H1 (cell line): ENCODE results near the gene FRRS1L. TPM values are rescaled to one million over a fixed set of nuclear protein-coding genes. Genes with fewer than 3 reads are reported as not detected.

ENCODE experiments used
- CTCF ChIA-PET: fragments of 300-600 bp; sonication (Branson Sonifier 250); formaldehyde crosslinking; loops from one replicate; lab custom pipeline; 2021; ENCODE audit not compliant: partially characterized antibody; lab: Charles Lee
- POLR2A ChIA-PET: fragments of 300-600 bp; sonication (Branson Sonifier 250); formaldehyde crosslinking; loops from one replicate; lab custom pipeline; 2021; ENCODE audit warnings: inconsistent platforms; ENCODE audit not compliant: partially characterized antibody; lab: Charles Lee
- DNase-seq, 2 experiments: peaks; one replicate each; pipeline versions ENCODE4 v3.0.0 to v3.0.0-alpha.2; 2010 to 2022; ENCODE audit warnings: low spot score in 2 of 2, low read depth in 1 of 2, mixed read lengths in 1 of 2
- FAIRE-seq: peaks from 2 replicates; lab custom pipeline; 2011; peaks lifted over from hg19 to GRCh38; lab: Jason Lieb, UNC
- H2AFZ ChIP-seq: 2 replicates; pipeline ENCODE4 v1.8.1; 2012; ENCODE audit warnings: low read length, inconsistent platforms
- H2AK5ac ChIP-seq: 2 replicates; pipeline ENCODE4 v1.6.1; 2013; ENCODE audit warnings: low read depth, low read length
- H2BK120ac ChIP-seq: replicated peaks from 2 replicates; pipeline ENCODE3; 2013; ENCODE audit warnings: low read depth, low read length, inconsistent platforms
- H2BK12ac ChIP-seq: 2 replicates; pipeline ENCODE4 v1.6.1; 2013; ENCODE audit warnings: low read depth, low read length
- H2BK15ac ChIP-seq: 2 replicates; pipeline ENCODE4 v1.6.1; 2013; ENCODE audit warnings: low read length
- H2BK20ac ChIP-seq: 2 replicates; pipeline ENCODE4 v1.6.1; 2013; ENCODE audit warnings: low read length
- H2BK5ac ChIP-seq: 2 replicates; pipeline ENCODE4 v1.6.1; 2013; ENCODE audit warnings: low read depth, low read length
- H3K14ac ChIP-seq: 2 replicates; pipeline ENCODE4 v1.6.1; 2013; ENCODE audit warnings: inconsistent platforms; ENCODE audit not compliant: insufficient read length
- H3K18ac ChIP-seq: 2 replicates; pipeline ENCODE4 v1.6.1; 2013; ENCODE audit warnings: low read length; ENCODE audit errors: extremely low read depth
- H3K23ac ChIP-seq: 2 replicates; pipeline ENCODE4 v1.6.1; 2013; ENCODE audit warnings: inconsistent platforms; ENCODE audit not compliant: insufficient read length
- H3K23me2 ChIP-seq: 2 replicates; pipeline ENCODE4 v1.6.1; 2013; ENCODE audit warnings: low read depth, low read length
- H3K27ac ChIP-seq: 2 replicates; pipeline ENCODE4 v1.6.1; 2011; ENCODE audit warnings: low read depth, low read length, inconsistent platforms
- H3K27me3 ChIP-seq, 4 experiments: replicated peaks in 1 of 4; 1 replicate in 1 of 4; 2 replicates in 3 of 4; pipeline versions ENCODE4 v1.6.1 to v1.8.1; 2011 to 2013; ENCODE audit warnings: low read length in 3 of 4, mild to moderate bottlenecking in 3 of 4, inconsistent platforms in 2 of 4, mixed read lengths in 2 of 4, moderate library complexity in 1 of 4; ENCODE audit not compliant: control insufficient read depth in 3 of 4, insufficient read depth in 3 of 4; ENCODE audit errors: extremely low read depth in 1 of 4
- H3K36me3 ChIP-seq, 4 experiments: 2 replicates each; pipeline versions ENCODE4 v1.6.1 to v1.8.1; 2011 to 2013; ENCODE audit warnings: mild to moderate bottlenecking in 4 of 4, low read length in 3 of 4, moderate library complexity in 2 of 4, control low read depth in 1 of 4, inconsistent platforms in 1 of 4; ENCODE audit not compliant: insufficient read depth in 4 of 4, control insufficient read depth in 2 of 4
- H3K4ac ChIP-seq: replicated peaks from 2 replicates; pipeline ENCODE3; 2013; ENCODE audit warnings: low read length, low read depth, mixed read lengths, inconsistent platforms; ENCODE audit not compliant: insufficient read length
- H3K4me1 ChIP-seq, 4 experiments: replicated peaks in 1 of 4; 1 replicate in 1 of 4; 2 replicates in 3 of 4; pipeline versions ENCODE4 v1.6.1 to v1.8.1; 2011 to 2013; ENCODE audit warnings: low read length in 3 of 4, inconsistent platforms in 2 of 4, mixed read lengths in 1 of 4; ENCODE audit not compliant: insufficient read depth in 4 of 4, control insufficient read depth in 3 of 4
- H3K4me2 ChIP-seq, 2 experiments: 2 replicates each; pipeline versions ENCODE4 v1.6.1 to v1.8.1; 2011 to 2013; ENCODE audit warnings: low read depth in 2 of 2, low read length in 2 of 2, control low read depth in 1 of 2, inconsistent platforms in 1 of 2, mild to moderate bottlenecking in 1 of 2; ENCODE audit not compliant: insufficient read depth in 1 of 2
- H3K4me3 ChIP-seq, 4 experiments: fragments of 200-600, 300-600 bp in 1 of 4; sonication (generic), shearing (Covaris generic), sonication (Bioruptor Twin) in 1 of 4; 2 replicates each; pipeline versions ENCODE4 v1.5.1 to v1.8.1; 2011 to 2016; ENCODE audit warnings: low read length in 4 of 4, low read depth in 3 of 4, control low read depth in 2 of 4, inconsistent platforms in 2 of 4, mild to moderate bottlenecking in 2 of 4, mixed read lengths in 1 of 4, moderate library complexity in 1 of 4; ENCODE audit not compliant: insufficient read depth in 2 of 4; ENCODE audit errors: extremely low read depth in 1 of 4
- H3K56ac ChIP-seq: replicated peaks from 2 replicates; pipeline ENCODE3; 2013; ENCODE audit warnings: low read depth, mild to moderate bottlenecking, mixed read lengths, low read length, inconsistent platforms; ENCODE audit not compliant: insufficient read length
- H3K79me1 ChIP-seq: 2 replicates; pipeline ENCODE4 v1.6.1; 2013; ENCODE audit warnings: low read depth, low read length, control low read depth
- H3K79me2 ChIP-seq, 2 experiments: 2 replicates each; pipeline versions ENCODE4 v1.6.1 to v1.8.1; 2012 to 2013; ENCODE audit warnings: low read length in 2 of 2, mild to moderate bottlenecking in 2 of 2, inconsistent platforms in 1 of 2; ENCODE audit not compliant: insufficient read depth in 2 of 2, control insufficient read depth in 1 of 2
- H3K9ac ChIP-seq, 4 experiments: replicated peaks in 1 of 4; 1 replicate in 1 of 4; 2 replicates in 3 of 4; pipeline versions ENCODE4 v1.6.1 to v1.8.1; 2011 to 2013; ENCODE audit warnings: low read depth in 3 of 4, low read length in 3 of 4, control low read depth in 2 of 4, mild to moderate bottlenecking in 2 of 4, moderate library complexity in 2 of 4, inconsistent platforms in 1 of 4; ENCODE audit errors: extremely low read depth in 1 of 4
- H3K9me3 ChIP-seq, 2 experiments: 2 replicates each; pipeline versions ENCODE4 v1.6.1 to v1.8.1; 2012 to 2013; ENCODE audit warnings: mild to moderate bottlenecking in 2 of 2, moderate library complexity in 2 of 2, control low read depth in 1 of 2, inconsistent platforms in 1 of 2, low read depth in 1 of 2, low read length in 1 of 2, mixed read lengths in 1 of 2; ENCODE audit not compliant: insufficient read depth in 2 of 2
- H4K20me1 ChIP-seq, 2 experiments: replicated peaks in 1 of 2; 2 replicates each; pipeline versions ENCODE3 to v1.8.1; 2011 to 2013; ENCODE audit warnings: inconsistent platforms in 2 of 2, low read length in 2 of 2, mild to moderate bottlenecking in 1 of 2; ENCODE audit not compliant: insufficient read depth in 2 of 2, control insufficient read depth in 1 of 2
- H4K5ac ChIP-seq: 2 replicates; pipeline ENCODE4 v1.6.1; 2013; ENCODE audit warnings: low read length, low read depth, mixed read lengths, inconsistent platforms; ENCODE audit not compliant: insufficient read length
- H4K8ac ChIP-seq: 2 replicates; pipeline ENCODE4 v1.8.0; 2013; ENCODE audit warnings: mild to moderate bottlenecking, moderate library complexity, low read length, inconsistent platforms; ENCODE audit not compliant: insufficient read depth; ENCODE audit errors: extremely low read depth
- H4K91ac ChIP-seq: replicated peaks from 2 replicates; pipeline ENCODE3; 2013; ENCODE audit warnings: low read length, mixed read lengths, inconsistent platforms; ENCODE audit not compliant: insufficient read length
- CBX8 ChIP-seq: fragments of 300-800, 300-1000 bp; sonication (generic); IDR thresholded peaks from 2 replicates; pipeline ENCODE4 v1.7.1; 2016; ENCODE audit warnings: low read depth, low read length, borderline replicate concordance
- GTF2F1 ChIP-seq: IDR thresholded peaks from 2 replicates; pipeline ENCODE4 v1.6.1; 2012; ENCODE audit warnings: low read depth, low read length, improper control_type of control experiment, borderline replicate concordance
- KDM1A ChIP-seq: fragments of 200-600, 300-600 bp; sonication (generic); IDR thresholded peaks from 2 replicates; pipeline ENCODE4 v1.7.1; 2016; ENCODE audit warnings: mild to moderate bottlenecking, low read length, borderline replicate concordance
- KDM4A ChIP-seq: IDR thresholded peaks from one replicate; pipeline ENCODE4 v1.7.1; 2012; ENCODE audit warnings: low read depth, mild to moderate bottlenecking, moderate library complexity, low read length, inconsistent platforms; ENCODE audit not compliant: severe bottlenecking
- MAFK ChIP-seq: IDR thresholded peaks from 2 replicates; pipeline ENCODE4 v1.6.1; 2012; ENCODE audit warnings: low read depth, mild to moderate bottlenecking, improper control_type of control experiment, low read length
- MAX ChIP-seq: IDR thresholded peaks from 2 replicates; pipeline ENCODE4 v1.6.1; 2012; ENCODE audit warnings: inconsistent platforms
- RAD21 ChIP-seq, 2 experiments: IDR thresholded peaks in 1 of 2; conservative IDR thresholded peaks in 1 of 2; 2 replicates each; pipeline ENCODE4 v1.6.1; 2011; ENCODE audit warnings: low read depth in 2 of 2, low read length in 2 of 2, improper control_type of control experiment in 1 of 2, inconsistent platforms in 1 of 2, mild to moderate bottlenecking in 1 of 2, moderate library complexity in 1 of 2
- SP2 ChIP-seq: IDR thresholded peaks from 2 replicates; pipeline ENCODE4 v1.6.1; 2012; ENCODE audit warnings: mild to moderate bottlenecking, low read length, inconsistent platforms
- WGBS, 2 experiments: shearing (Covaris generic) in 1 of 2; methylation state at CpG; one replicate each; pipeline versions ENCODE4 v1.1.6 to v1.1.7; 2013 to 2015; ENCODE audit warnings: low lambda C conversion rate in 2 of 2, mixed read lengths in 2 of 2, inconsistent platforms in 1 of 2, low coverage in 1 of 2, missing lambda C conversion rate in 1 of 2; ENCODE audit not compliant: insufficient replicate concordance in 2 of 2, insufficient coverage in 1 of 2, insufficient read length in 1 of 2; ENCODE audit errors: extremely low coverage in 1 of 2, missing lambda C conversion rate in 1 of 2; 5-methylcytosine and 5-hydroxymethylcytosine counted together
- polyA plus RNA-seq, 7 experiments: library from polyadenylated mRNA; depleted of rRNA in 3 of 7; stranded (reverse) in 5 of 7; unstranded in 2 of 7; fragments of >200 nt in 5 of 7; fragments of 200-250 nt in 2 of 7; gene quantifications; 1 replicate in 5 of 7; 2 replicates in 1 of 7; 4 replicates in 1 of 7; pipeline versions ENCODE4 v1.2.1 to v1.2.3, GENCODE V29; 2011 to 2013; ENCODE audit warnings: missing spikeins in 2 of 7, mixed read lengths in 2 of 7
- total RNA-seq: library from RNA; stranded (reverse); fragmentation: NEBNext Ultra II Directional; extraction: Animal tissue kit (Norgen Biotek cat#: 25700); gene quantifications from 2 replicates; pipeline ENCODE4 v1.2.1, GENCODE V29; 2021

FRRS1L gene
- total and polyA plus RNA-seq, 2 of the 8 experiments (the other 6 are each of a cell fraction or from before 2014, with no cell fraction given): 1.0 to 2.2 TPM

GRCh38 chr9:109133533-109133932, 33.5 kb downstream of the FRRS1L start:
- H3K4me1 ChIP-seq: no peaks in the 10 kb centered on the region
- no peak overlapping the region for H2AFZ ChIP-seq
- H4K8ac ChIP-seq: no peak overlapping the region
- no peak overlapping the region for H2BK12ac ChIP-seq
- no peak overlapping the region for H3K56ac ChIP-seq
- H4K5ac ChIP-seq: no peak overlapping the region
- H3K27me3 ChIP-seq: no peaks in the 10 kb centered on the region
- H2BK5ac ChIP-seq: no peak overlapping the region
- ChIA-PET CTCF (interaction anchor here (1.4 kb wide), 1 partner anchor 36 kb away, joined by 3 read pairs; no protein-coding TSS in a partner anchor), POLR2A (interaction anchor here (1.1 kb wide), 1 partner anchor 15 kb away, joined by 3 read pairs; no protein-coding TSS in a partner anchor)
- no peak overlapping the region for H3K27ac ChIP-seq
- H3K79me1 ChIP-seq: no peaks in the 10 kb centered on the region
- H2BK15ac ChIP-seq: no peak overlapping the region
- H3K36me3 ChIP-seq: no peaks in the 10 kb centered on the region
- H2BK120ac ChIP-seq: no peak overlapping the region
- no peak overlapping the region for H2AK5ac ChIP-seq
- no peak overlapping the region for H3K4ac ChIP-seq
- no peak overlapping the region for H3K9ac ChIP-seq
- no peaks in the 10 kb centered on the region for H3K79me2 ChIP-seq
- H3K14ac ChIP-seq: no peak overlapping the region
- no peaks in the 10 kb centered on the region for H4K20me1 ChIP-seq
- H3K18ac ChIP-seq: no peak overlapping the region
- no peak for FAIRE-seq
- H3K4me2 ChIP-seq: no peak overlapping the region
- no peak overlapping the region for H2BK20ac ChIP-seq
- DNase-seq: no peak
- TF ChIP-seq GTF2F1 (no peak), KDM4A (no peak), MAFK (no peak), MAX (no peak), KDM1A (no peak), SP2 (no peak), RAD21 (IDR thresholded peaks at IDR 0.05 in 1 of 2, conservative IDR thresholded peaks at IDR 0.05 in 1 of 2; ENCODE audit: low read depth in 2 of 2, low read length in 2 of 2) (no peak), CBX8 (no peak)
- no peak overlapping the region for H4K91ac ChIP-seq
- H3K4me3 ChIP-seq: no peak overlapping the region
- H3K23ac ChIP-seq: no peak overlapping the region
- 88% methylated on average over 2 of the region's 2 CpGs; no CpG with 5 or more reads in 1 of the 2 experiments for WGBS, 2 experiments
- H3K23me2 ChIP-seq: no peaks in the 10 kb centered on the region
- no peaks in the 10 kb centered on the region for H3K9me3 ChIP-seq
